SK-N-SH (cell line): ENCODE measurements around the gene EEF1AKMT3. TPM values are rescaled to one million over a fixed set of nuclear protein-coding genes. Genes with fewer than 3 reads are reported as not detected.

Source experiments
- CTCF ChIA-PET: fragments of 300-600, 350-600 bp; formaldehyde crosslinking; extraction: SDS; loops from one replicate; lab custom pipeline; 2021; lab: Yijun Ruan, JAX
- POLR2A ChIA-PET: fragments of 350-600 bp; sonication (Branson Sonifier 250); formaldehyde crosslinking; extraction: SDS; loops from one replicate; lab custom pipeline; 2020; ENCODE audit warnings: antibody characterized with exemption, inconsistent platforms; lab: Yijun Ruan, JAX
- DNase-seq: peaks from one replicate; pipeline ENCODE4 v3.0.0; 2012
- H2AFZ ChIP-seq: fragments of 200-600 bp; sonication (generic); 2 replicates; pipeline ENCODE4 v1.8.1; 2016; ENCODE audit warnings: antibody characterized with exemption, mild to moderate bottlenecking, low read depth
- H3F3A ChIP-seq: fragments of 200-600 bp; sonication (generic); replicated peaks from 2 replicates; pipeline ENCODE3; 2016; ENCODE audit warnings: antibody characterized with exemption, mild to moderate bottlenecking; ENCODE audit not compliant: insufficient read depth
- H3K27ac ChIP-seq, 2 experiments: fragments of 200-500 bp in 1 of 2; fragments of 200-600 bp in 1 of 2; sonication (Bioruptor generic) in 1 of 2; sonication (generic), shearing (Covaris generic) in 1 of 2; 2 replicates each; pipeline versions ENCODE4 v1.5.1 to v1.6.1; 2014 to 2016; ENCODE audit warnings: low read depth in 2 of 2, inconsistent platforms in 1 of 2, low read length in 1 of 2, mild to moderate bottlenecking in 1 of 2, mixed read lengths in 1 of 2
- H3K27me3 ChIP-seq: fragments of 200-600 bp; sonication (generic), shearing (Covaris generic); 2 replicates; pipeline ENCODE4 v1.6.1; 2016; ENCODE audit warnings: mixed run types; ENCODE audit not compliant: insufficient read depth
- H3K36me3 ChIP-seq, 2 experiments: fragments of 200-500 bp in 1 of 2; fragments of 200-600 bp in 1 of 2; sonication (Bioruptor generic) in 1 of 2; sonication (generic) in 1 of 2; replicated peaks in 1 of 2; 2 replicates each; pipeline versions ENCODE3 to v1.5.1; 2014 to 2016; ENCODE audit warnings: low read length in 1 of 2, mild to moderate bottlenecking in 1 of 2; ENCODE audit not compliant: insufficient read depth in 2 of 2, control insufficient read depth in 1 of 2
- H3K4me1 ChIP-seq, 2 experiments: fragments of 200-500 bp in 1 of 2; fragments of 200-600 bp in 1 of 2; sonication (Bioruptor generic) in 1 of 2; sonication (generic), shearing (Covaris generic) in 1 of 2; 2 replicates each; pipeline versions ENCODE4 v1.5.1 to v1.6.1; 2014 to 2016; ENCODE audit warnings: low read depth in 1 of 2, low read length in 1 of 2, mixed run types in 1 of 2; ENCODE audit not compliant: insufficient read depth in 2 of 2, control insufficient read depth in 1 of 2
- H3K4me2 ChIP-seq: fragments of 200-600 bp; sonication (generic), shearing (Covaris generic); 2 replicates; pipeline ENCODE4 v1.6.1; 2017; ENCODE audit warnings: mixed run types
- H3K4me3 ChIP-seq, 2 experiments: fragments of 200-500 bp in 1 of 2; fragments of 200-600 bp in 1 of 2; sonication (Bioruptor generic) in 1 of 2; sonication (generic), shearing (Covaris generic) in 1 of 2; 2 replicates each; pipeline versions ENCODE4 v1.5.1 to v1.8.1; 2014 to 2016; ENCODE audit warnings: low read depth in 2 of 2, inconsistent platforms in 1 of 2, low read length in 1 of 2, mild to moderate bottlenecking in 1 of 2, mixed read lengths in 1 of 2, moderate library complexity in 1 of 2
- H3K79me2 ChIP-seq: fragments of 200-600 bp; sonication (generic); 2 replicates; pipeline ENCODE4 v1.8.1; 2017; ENCODE audit warnings: mild to moderate bottlenecking; ENCODE audit not compliant: insufficient read depth
- H3K9ac ChIP-seq: fragments of 200-600 bp; sonication (generic); 2 replicates; pipeline ENCODE4 v1.6.1; 2017; ENCODE audit warnings: mixed run types
- H3K9me2 ChIP-seq: fragments of 200-600 bp; sonication (generic); 2 replicates; pipeline ENCODE4 v1.6.1; 2017; ENCODE audit warnings: mixed run types
- H3K9me3 ChIP-seq: fragments of 200-600 bp; sonication (generic); 2 replicates; pipeline ENCODE4 v1.6.1; 2017; ENCODE audit warnings: mixed run types, mild to moderate bottlenecking, moderate library complexity
- H4K20me1 ChIP-seq: fragments of 200-600 bp; sonication (generic); 2 replicates; pipeline ENCODE4 v1.6.1; 2017; ENCODE audit warnings: mild to moderate bottlenecking, mixed run types; ENCODE audit not compliant: insufficient read depth
- CHD2 ChIP-seq: fragments of 150-350 bp; IDR thresholded peaks from 2 replicates; pipeline ENCODE4 v1.6.1; 2018; ENCODE audit warnings: low read length; ENCODE audit not compliant: partially characterized antibody
- ELF1 ChIP-seq: IDR thresholded peaks from 2 replicates; pipeline ENCODE4 v1.4.0; 2012
- EP300 ChIP-seq, 2 experiments: IDR thresholded peaks; 2 replicates each; pipeline versions ENCODE4 v1.4.0 to v1.6.1; 2012; ENCODE audit warnings: borderline replicate concordance in 1 of 2, low read depth in 1 of 2, low read length in 1 of 2
- FOSL2 ChIP-seq: IDR thresholded peaks from 2 replicates; pipeline ENCODE4 v1.4.0; 2012; ENCODE audit warnings: low read depth, mild to moderate bottlenecking, moderate library complexity, borderline replicate concordance
- FOXM1 ChIP-seq: IDR thresholded peaks from 2 replicates; pipeline ENCODE4 v1.4.0; 2012; ENCODE audit warnings: low read depth, mild to moderate bottlenecking
- GABPA ChIP-seq: IDR thresholded peaks from 2 replicates; pipeline ENCODE4 v1.4.0; 2012; ENCODE audit warnings: low read depth, mild to moderate bottlenecking
- JUND ChIP-seq: IDR thresholded peaks from 2 replicates; pipeline ENCODE4 v1.4.0; 2012
- MEF2A ChIP-seq: IDR thresholded peaks from 2 replicates; pipeline ENCODE4 v1.4.0; 2012; ENCODE audit warnings: low read depth, borderline replicate concordance
- MXI1 ChIP-seq: IDR thresholded peaks from 2 replicates; pipeline ENCODE4 v1.6.1; 2012; ENCODE audit warnings: mild to moderate bottlenecking, low read depth, low read length, improper control_type of control experiment
- NFIC ChIP-seq: IDR thresholded peaks from 2 replicates; pipeline ENCODE4 v1.4.0; 2012; ENCODE audit warnings: borderline replicate concordance
- NRF1 ChIP-seq: IDR thresholded peaks from 2 replicates; pipeline ENCODE4 v1.6.1; 2012; ENCODE audit warnings: low read depth, mild to moderate bottlenecking, low read length
- RAD21 ChIP-seq: IDR thresholded peaks from 2 replicates; pipeline ENCODE4 v1.6.1; 2012; ENCODE audit warnings: mild to moderate bottlenecking, low read length
- RFX5 ChIP-seq: IDR thresholded peaks from 2 replicates; pipeline ENCODE4 v1.6.1; 2012; ENCODE audit warnings: mild to moderate bottlenecking, improper control_type of control experiment, low read length
- RXRA ChIP-seq: IDR thresholded peaks from 2 replicates; pipeline ENCODE4 v1.4.0; 2012; ENCODE audit warnings: low read depth, mild to moderate bottlenecking, borderline replicate concordance
- SMC3 ChIP-seq: IDR thresholded peaks from 2 replicates; pipeline ENCODE4 v1.6.1; 2012; ENCODE audit warnings: low read depth, low read length, improper control_type of control experiment
- TAF1 ChIP-seq: IDR thresholded peaks from 2 replicates; pipeline ENCODE4 v1.6.1; 2012; ENCODE audit warnings: low read depth, mild to moderate bottlenecking, low read length, moderate library complexity, borderline replicate concordance
- TEAD4 ChIP-seq: IDR thresholded peaks from 2 replicates; pipeline ENCODE4 v1.4.0; 2012; ENCODE audit warnings: mild to moderate bottlenecking, borderline replicate concordance; ENCODE audit not compliant: insufficient read depth
- YY1 ChIP-seq: IDR thresholded peaks from 2 replicates; pipeline ENCODE4 v1.4.0; 2012; ENCODE audit warnings: low read depth, mild to moderate bottlenecking
- WGBS: methylation state at CpG from one replicate; pipeline ENCODE4 v1.1.6; 2017; ENCODE audit warnings: low lambda C conversion rate; 5-methylcytosine and 5-hydroxymethylcytosine counted together
- polyA plus RNA-seq, 3 experiments: library from polyadenylated mRNA; depleted of rRNA; stranded (reverse); fragments of >200 nt; gene quantifications; 2 replicates each; pipeline ENCODE4 v1.2.3, GENCODE V29; 2012
- TF ChIP-seq, protein P1 (sequence below): IDR thresholded peaks from 2 replicates; pipeline ENCODE4 v1.4.0; 2012; ENCODE audit warnings: low read depth, borderline replicate concordance
- TF ChIP-seq, protein P2 (sequence below): IDR thresholded peaks from 2 replicates; pipeline ENCODE4; 2012
- TF ChIP-seq, protein P3 (sequence below): fragments of 150-350 bp; IDR thresholded peaks from 2 replicates; pipeline ENCODE4 v1.6.1; 2016; ENCODE audit warnings: mild to moderate bottlenecking, low read depth, low read length

The EEF1AKMT3 gene
- polyA plus RNA-seq, 1 of the 3 experiments (the other 2 are of a cell fraction), result 10.3 TPM

DNA sequence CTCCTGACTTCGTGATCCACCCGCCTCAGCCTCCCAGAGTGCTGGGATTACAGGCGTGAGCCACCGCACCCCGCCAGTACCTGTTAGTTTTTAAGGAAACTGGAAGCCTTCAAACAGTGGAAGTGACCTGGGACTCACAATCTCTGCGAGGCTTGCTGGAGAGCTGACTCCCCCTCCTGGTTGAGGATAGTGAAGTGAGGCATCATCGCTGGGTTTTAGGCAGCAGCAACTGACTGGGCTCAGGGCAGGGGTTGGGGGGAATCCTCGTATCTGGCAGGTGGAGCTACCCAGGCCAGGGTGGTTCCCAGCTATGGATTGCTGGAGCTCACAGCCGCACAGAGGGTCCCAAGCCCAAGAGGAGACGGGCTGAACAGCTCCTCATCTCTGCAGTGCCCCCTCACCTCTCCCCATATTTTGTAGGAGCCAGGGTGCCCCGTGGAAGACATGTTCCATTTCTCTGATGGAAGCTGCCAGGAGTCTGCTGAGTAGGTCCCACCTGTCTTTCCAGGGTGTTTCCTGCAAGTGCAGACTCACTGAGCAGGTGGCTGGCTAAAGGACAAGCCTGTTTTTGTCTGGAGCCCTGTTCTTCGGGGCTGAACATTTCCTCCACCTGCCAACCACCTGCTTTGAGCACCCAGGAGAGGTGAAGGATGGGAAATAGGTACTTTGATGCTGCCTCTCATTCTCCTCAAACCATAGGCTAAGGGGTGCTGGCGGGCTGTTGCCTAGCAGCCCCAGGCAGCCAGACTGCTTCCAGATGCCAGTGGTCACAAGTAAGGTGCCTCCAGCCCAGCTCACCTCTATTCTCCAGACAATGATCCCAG lies 43.0 kb downstream of the EEF1AKMT3 start:
- Histone ChIP-seq H3K9me3 (no peaks in the 10 kb centered on the region), H3K27ac (peak overlapping the region in 1 of 2 experiments; percentile 11; a peak in 1 of 4 replicates), H3K4me3 (no peak overlapping the region), H3K79me2 (no peaks in the 10 kb centered on the region), H3K9me2 (no peaks in the 10 kb centered on the region), H4K20me1 (no peaks in the 10 kb centered on the region), H3K27me3 (no peaks in the 10 kb centered on the region), H3K4me2 (no peak overlapping the region), H2AFZ (no peak overlapping the region), H3F3A (peaks cover 10% of the 10 kb centered on the region), H3K9ac (no peak overlapping the region), H3K4me1 (peaks cover 0 to 20% of the 10 kb centered on the region in 2 experiments; a peak in 2 of 4 replicates), H3K36me3 (peaks cover 12 to 20% of the 10 kb centered on the region in 2 experiments)
- TF ChIP-seq RAD21 (peak; percentile 44), ELF1 (no peak), RXRA (no peak)
- peak; percentile 33 for DNase-seq
- ChIA-PET CTCF (interaction anchor here (0.6 to 10.2 kb wide), 14 partner anchors 11 to 160 kb away, joined by 3 to 96 read pairs (median 4); partner anchors contain the start of genes CYP27B1 and TSFM), POLR2A (interaction anchor here (1.4 kb wide), 1 partner anchor 9 kb away, joined by 4 read pairs; no protein-coding TSS in a partner anchor)
- WGBS, result 77% methylated on average over 9 of the region's 13 CpGs

DNA sequence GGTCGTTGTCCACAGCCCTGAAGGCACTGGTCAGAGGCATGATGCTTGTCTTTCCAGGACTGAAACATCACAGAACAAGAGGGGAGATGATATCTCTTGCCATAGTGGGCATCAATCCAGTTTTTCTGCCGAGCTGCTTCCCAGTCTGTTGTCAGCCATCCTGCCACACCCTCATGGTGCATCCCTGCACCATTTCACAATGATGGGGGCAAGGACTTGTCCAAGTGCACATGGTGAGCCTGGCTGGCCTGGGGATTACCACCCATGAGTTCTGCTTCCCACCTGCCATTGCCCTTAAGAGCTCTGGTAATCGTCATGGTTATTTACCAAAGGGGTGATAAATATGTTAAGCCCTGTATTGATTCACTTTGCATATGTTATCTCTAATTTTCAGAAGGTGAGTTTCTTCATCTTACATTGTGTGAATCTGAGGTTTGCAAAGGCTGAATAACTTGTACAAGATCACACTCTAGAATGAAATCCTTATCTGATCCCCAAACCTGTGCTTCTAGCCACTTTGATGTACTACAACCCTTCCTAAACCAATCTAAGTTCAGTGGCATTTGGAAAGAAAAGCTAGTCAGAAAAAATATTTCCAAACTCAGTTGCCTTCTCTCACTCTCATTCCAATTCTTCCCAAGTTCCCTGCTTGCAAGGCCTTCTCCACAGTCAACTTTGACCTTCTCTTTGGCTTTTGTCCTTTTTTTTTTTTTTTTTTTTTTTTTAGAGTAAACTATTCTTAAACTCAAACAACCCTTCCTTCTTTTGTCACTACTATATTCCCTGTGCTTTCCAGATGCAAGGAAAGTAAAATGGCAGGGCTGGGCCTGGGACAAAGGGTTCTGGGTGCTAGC lies 43.8 kb downstream of the EEF1AKMT3 start:
- ChIA-PET POLR2A (interaction anchor here (1.4 kb wide), 1 partner anchor 8 kb away, joined by 4 read pairs; no protein-coding TSS in a partner anchor), CTCF (interaction anchor here (0.9 to 10.2 kb wide), 11 partner anchors 11 to 89 kb away, joined by 3 to 96 read pairs (median 5); partner anchors contain the start of gene TSFM)
- Histone ChIP-seq H3K79me2 (no peaks in the 10 kb centered on the region), H4K20me1 (no peaks in the 10 kb centered on the region), H2AFZ (no peak overlapping the region), H3K27me3 (no peaks in the 10 kb centered on the region), H3F3A (peaks cover 10% of the 10 kb centered on the region), H3K27ac (no peak overlapping the region; a peak in 1 of 4 replicates), H3K9me3 (no peaks in the 10 kb centered on the region), H3K4me2 (no peak overlapping the region), H3K36me3 (peaks cover 18 to 24% of the 10 kb centered on the region in 2 experiments), H3K4me1 (peaks cover 0 to 20% of the 10 kb centered on the region in 2 experiments; a peak in 2 of 4 replicates), H3K4me3 (no peak overlapping the region), H3K9me2 (no peaks in the 10 kb centered on the region), H3K9ac (no peak overlapping the region)
- peak; percentile 67 for DNase-seq
- 43% methylated on average over 3 of the region's 3 CpGs for WGBS
- TF ChIP-seq, protein P1, sequence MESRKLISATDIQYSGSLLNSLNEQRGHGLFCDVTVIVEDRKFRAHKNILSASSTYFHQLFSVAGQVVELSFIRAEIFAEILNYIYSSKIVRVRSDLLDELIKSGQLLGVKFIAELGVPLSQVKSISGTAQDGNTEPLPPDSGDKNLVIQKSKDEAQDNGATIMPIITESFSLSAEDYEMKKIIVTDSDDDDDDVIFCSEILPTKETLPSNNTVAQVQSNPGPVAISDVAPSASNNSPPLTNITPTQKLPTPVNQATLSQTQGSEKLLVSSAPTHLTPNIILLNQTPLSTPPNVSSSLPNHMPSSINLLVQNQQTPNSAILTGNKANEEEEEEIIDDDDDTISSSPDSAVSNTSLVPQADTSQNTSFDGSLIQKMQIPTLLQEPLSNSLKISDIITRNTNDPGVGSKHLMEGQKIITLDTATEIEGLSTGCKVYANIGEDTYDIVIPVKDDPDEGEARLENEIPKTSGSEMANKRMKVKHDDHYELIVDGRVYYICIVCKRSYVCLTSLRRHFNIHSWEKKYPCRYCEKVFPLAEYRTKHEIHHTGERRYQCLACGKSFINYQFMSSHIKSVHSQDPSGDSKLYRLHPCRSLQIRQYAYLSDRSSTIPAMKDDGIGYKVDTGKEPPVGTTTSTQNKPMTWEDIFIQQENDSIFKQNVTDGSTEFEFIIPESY, result no peak
- TF ChIP-seq YY1 (no peak), JUND (no peak), TEAD4 (no peak), MXI1 (peak; percentile 37; the same call in 1 of the 2 replicates), TAF1 (no peak), SMC3 (no peak), GABPA (no peak), RXRA (no peak), MEF2A (no peak), NRF1 (no peak), RAD21 (no peak), FOXM1 (no peak), CHD2 (no peak), RFX5 (no peak), EP300 (IDR thresholded peaks at IDR 0.05; ENCODE audit: borderline replicate concordance in 1 of 2, low read depth in 1 of 2, low read length in 1 of 2) (peak in 1 of 2 experiments; percentile 58; a peak in 2 of 4 replicates), NFIC (peak; percentile 32; the same call in 1 of the 2 replicates), ELF1 (no peak), FOSL2 (no peak)
- TF ChIP-seq, protein P2, sequence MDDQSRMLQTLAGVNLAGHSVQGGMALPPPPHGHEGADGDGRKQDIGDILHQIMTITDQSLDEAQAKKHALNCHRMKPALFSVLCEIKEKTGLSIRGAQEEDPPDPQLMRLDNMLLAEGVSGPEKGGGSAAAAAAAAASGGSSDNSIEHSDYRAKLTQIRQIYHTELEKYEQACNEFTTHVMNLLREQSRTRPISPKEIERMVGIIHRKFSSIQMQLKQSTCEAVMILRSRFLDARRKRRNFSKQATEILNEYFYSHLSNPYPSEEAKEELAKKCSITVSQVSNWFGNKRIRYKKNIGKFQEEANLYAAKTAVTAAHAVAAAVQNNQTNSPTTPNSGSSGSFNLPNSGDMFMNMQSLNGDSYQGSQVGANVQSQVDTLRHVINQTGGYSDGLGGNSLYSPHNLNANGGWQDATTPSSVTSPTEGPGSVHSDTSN, result no peak
- TF ChIP-seq, protein P3, sequence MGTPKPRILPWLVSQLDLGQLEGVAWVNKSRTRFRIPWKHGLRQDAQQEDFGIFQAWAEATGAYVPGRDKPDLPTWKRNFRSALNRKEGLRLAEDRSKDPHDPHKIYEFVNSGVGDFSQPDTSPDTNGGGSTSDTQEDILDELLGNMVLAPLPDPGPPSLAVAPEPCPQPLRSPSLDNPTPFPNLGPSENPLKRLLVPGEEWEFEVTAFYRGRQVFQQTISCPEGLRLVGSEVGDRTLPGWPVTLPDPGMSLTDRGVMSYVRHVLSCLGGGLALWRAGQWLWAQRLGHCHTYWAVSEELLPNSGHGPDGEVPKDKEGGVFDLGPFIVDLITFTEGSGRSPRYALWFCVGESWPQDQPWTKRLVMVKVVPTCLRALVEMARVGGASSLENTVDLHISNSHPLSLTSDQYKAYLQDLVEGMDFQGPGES, result no peak
